Measurements from ENCODE around the gene ACACA.

The ACACA gene

GRCh38 chr17:37327341-37328090 lies 79.1 kb downstream of the ACACA start:
- peaks cover 76% of the 10 kb centered on the region for H3K36me3 ChIP-seq (ENCODE audit: low read depth)

GRCh38 chr17:37322826-37323561 lies 83.6 kb downstream of the ACACA start:
- TF ChIP-seq CTCF (IDR thresholded peaks at IDR 0.05; ENCODE audit: poor library complexity, severe bottlenecking), result no peak
- Histone ChIP-seq H3K9me3 (ENCODE audit: severe bottlenecking) (no peaks in the 10 kb centered on the region), H3K27me3 (ENCODE audit: insufficient read depth, poor library complexity, severe bottlenecking) (no peaks in the 10 kb centered on the region), H3K36me3 (ENCODE audit: low read depth) (peaks cover 79% of the 10 kb centered on the region), H3K27ac (ENCODE audit: poor library complexity, severe bottlenecking) (no peak overlapping the region), H3K4me1 (ENCODE audit: insufficient read depth, poor library complexity, severe bottlenecking) (no peaks in the 10 kb centered on the region), H3K4me3 (ENCODE audit: severe bottlenecking) (no peak overlapping the region)
- DNase-seq (ENCODE audit: low spot score) (no peak), ATAC-seq (ENCODE audit: low read depth) (no peak)

More at GRCh38 chr17:37327341-37328090, 79.1 kb downstream of the ACACA start:
- Histone ChIP-seq H3K27me3 (ENCODE audit: insufficient read depth, poor library complexity, severe bottlenecking) (no peaks in the 10 kb centered on the region), H3K4me1 (ENCODE audit: insufficient read depth, poor library complexity, severe bottlenecking) (no peaks in the 10 kb centered on the region), H3K9me3 (ENCODE audit: severe bottlenecking) (no peaks in the 10 kb centered on the region), H3K4me3 (ENCODE audit: severe bottlenecking) (no peak overlapping the region), H3K27ac (ENCODE audit: poor library complexity, severe bottlenecking) (no peak overlapping the region)
- no peak for TF ChIP-seq CTCF (IDR thresholded peaks at IDR 0.05; ENCODE audit: poor library complexity, severe bottlenecking)
- no peak for DNase-seq (ENCODE audit: low spot score)
- no peak for ATAC-seq (ENCODE audit: low read depth)

- H3K36me3 ChIP-seq (ENCODE audit: low read depth), result peaks cover 75% of the 10 kb centered on the region
- no peaks in the 10 kb centered on the region for H3K9me3 ChIP-seq (ENCODE audit: severe bottlenecking)
- no peak overlapping the region for H3K27ac ChIP-seq (ENCODE audit: poor library complexity, severe bottlenecking)
- no peaks in the 10 kb centered on the region for H3K27me3 ChIP-seq (ENCODE audit: insufficient read depth, poor library complexity, severe bottlenecking)
- no peak for TF ChIP-seq CTCF (IDR thresholded peaks at IDR 0.05; ENCODE audit: poor library complexity, severe bottlenecking)
- ATAC-seq (ENCODE audit: low read depth) (no peak), DNase-seq (ENCODE audit: low spot score) (no peak)
- H3K4me3 ChIP-seq (ENCODE audit: severe bottlenecking), result no peak overlapping the region
- H3K4me1 ChIP-seq (ENCODE audit: insufficient read depth, poor library complexity, severe bottlenecking), result no peaks in the 10 kb centered on the region
These were observed 84.5 kb downstream of the ACACA start for GRCh38 chr17:37322106-37322505.

- H3K27me3 ChIP-seq (ENCODE audit: insufficient read depth, poor library complexity, severe bottlenecking), result no peaks in the 10 kb centered on the region
- peaks cover 77% of the 10 kb centered on the region for H3K36me3 ChIP-seq (ENCODE audit: low read depth)
- ATAC-seq (ENCODE audit: low read depth) (no peak), DNase-seq (ENCODE audit: low spot score) (no peak)
- no peak overlapping the region for H3K4me3 ChIP-seq (ENCODE audit: severe bottlenecking)
- H3K9me3 ChIP-seq (ENCODE audit: severe bottlenecking), result no peaks in the 10 kb centered on the region
- no peak for TF ChIP-seq CTCF (IDR thresholded peaks at IDR 0.05; ENCODE audit: poor library complexity, severe bottlenecking)
- no peaks in the 10 kb centered on the region for H3K4me1 ChIP-seq (ENCODE audit: insufficient read depth, poor library complexity, severe bottlenecking)
- no peak overlapping the region for H3K27ac ChIP-seq (ENCODE audit: poor library complexity, severe bottlenecking)
These were observed 87.6 kb downstream of the ACACA start for GRCh38 chr17:37318931-37319594.
